Lung (tissue), 12 donors: Measurements from ENCODE around the gene KLHDC7B. TPM values are rescaled to one million over a fixed set of nuclear protein-coding genes. Genes with fewer than 3 reads are reported as not detected.

ENCODE experiments used
- ATAC-seq: fragments of 200-7000 bp; cut with Tn5 transposase; one replicate; pipeline ENCODE4 v1.9.1; 2020; ENCODE audit warnings: moderate number of reproducible peaks; ENCODE audit not compliant: insufficient read depth, low FRiP score
- DNase-seq, 3 donors: peaks; one replicate each; pipeline ENCODE4 v3.0.0-alpha.2; 2013 to 2017
- H3K27ac ChIP-seq, 2 donors: one replicate each; pipeline ENCODE4 v1.5.1; 2013; ENCODE audit warnings: mild to moderate bottlenecking in 2 of 2, moderate library complexity in 2 of 2, control low read depth in 1 of 2, inconsistent platforms in 1 of 2, low read depth in 1 of 2, low read length in 1 of 2
- H3K27me3 ChIP-seq, 3 donors: one replicate each; pipeline ENCODE4 v1.5.1; 2013; ENCODE audit warnings: low read length in 2 of 3; ENCODE audit not compliant: control insufficient read depth in 3 of 3, insufficient read depth in 3 of 3
- H3K36me3 ChIP-seq, 4 donors: one replicate each; pipeline ENCODE4 v1.5.1; 2013; ENCODE audit warnings: low read length in 4 of 4, mild to moderate bottlenecking in 1 of 4, moderate library complexity in 1 of 4; ENCODE audit not compliant: control insufficient read depth in 4 of 4, insufficient read depth in 4 of 4
- H3K4me1 ChIP-seq, 5 donors: one replicate each; pipeline ENCODE4 v1.5.1; 2013; ENCODE audit warnings: low read length in 5 of 5, mild to moderate bottlenecking in 2 of 5, moderate library complexity in 1 of 5; ENCODE audit not compliant: control insufficient read depth in 5 of 5, insufficient read depth in 5 of 5
- H3K4me3 ChIP-seq: one replicate; pipeline ENCODE4 v1.5.1; 2013; ENCODE audit warnings: mild to moderate bottlenecking, control low read depth, moderate library complexity
- H3K9ac ChIP-seq, 2 donors: one replicate each; pipeline ENCODE4 v1.5.1; 2013; ENCODE audit warnings: low read length in 2 of 2, control low read depth in 1 of 2; ENCODE audit not compliant: insufficient read depth in 1 of 2
- H3K9me3 ChIP-seq, 4 donors: one replicate each; pipeline ENCODE4 v1.5.1; 2013; ENCODE audit warnings: low read length in 3 of 4, mild to moderate bottlenecking in 1 of 4, moderate library complexity in 1 of 4; ENCODE audit not compliant: control insufficient read depth in 4 of 4, insufficient read depth in 3 of 4
- CTCF ChIP-seq: IDR thresholded peaks from 2 replicates; pipeline ENCODE4 v1.5.1; 2012; ENCODE audit warnings: mild to moderate bottlenecking; ENCODE audit errors: control extremely low read depth, extremely low read depth
- WGBS, 2 donors: extraction: QIAGEN DNeasy Blood & Tissue Kit; methylation state at CpG; one replicate each; pipeline ENCODE4 v1.1.7; 2013; 5-methylcytosine and 5-hydroxymethylcytosine counted together
- polyA plus RNA-seq, 2 donors: library from polyadenylated mRNA; stranded (reverse); fragments of 200-250 nt; gene quantifications; one replicate each; pipeline ENCODE4 v1.2.1, GENCODE V29; 2013
- total RNA-seq, 2 donors: library from RNA; depleted of rRNA in 1 of 2; stranded (reverse); fragments of >200 nt in 1 of 2; gene quantifications; one replicate each; pipeline ENCODE4 v1.2.1, GENCODE V29; 2014 to 2021
- donor health status: control.
- donor health status: control.
- donor health status: Bipolar disorder and iron deficiency.
- donor health status: healthy.
- donor health status: DM: yes; HTN: yes; CAD: no.

Gene KLHDC7B
- total and polyA plus RNA-seq, 4 donors: 0.39 to 1.6 (median 0.95) TPM

GRCh38 chr22:50582493-50583293 lies 37.0 kb downstream of the KLHDC7B start, which contains the start of gene CHKB:
Gene CHKB, minus strand, starts transcription at chr22:50582849. Its CDS starts 68 bp downstream, at chr22:50582781.
- H3K4me3 ChIP-seq: peak within 1 kb of the TSS; percentile 65
- peak; percentile 99 for DNase-seq
- peaks cover 0 to 7% (median 0%) of the 10 kb centered on the region in 4 donors for H3K36me3 ChIP-seq
- H3K27ac ChIP-seq: peak within 1 kb of the TSS; percentile 98 to 99
- 0% methylated on average over 83 to 96 of the region's 96 CpGs for WGBS, 2 donors
- peaks cover 0 to 3% (median 0%) of the 10 kb centered on the region in 3 donors for H3K27me3 ChIP-seq
- peak within 1 kb of the TSS in 1 of 2 donors; percentile 84 for H3K9ac ChIP-seq
- no peaks in the 10 kb centered on the region for H3K9me3 ChIP-seq
- TF ChIP-seq CTCF: no peak
- peak; percentile 99 for ATAC-seq
- peaks cover 2 to 23% (median 5%) of the 10 kb centered on the region in 5 donors for H3K4me1 ChIP-seq

GRCh38 chr22:50583294-50583861 lies 37.7 kb downstream of the KLHDC7B start:
- ATAC-seq (peak; percentile 12), DNase-seq (no peak)
- peaks cover 0 to 3% (median 0%) of the 10 kb centered on the region in 3 donors for H3K27me3 ChIP-seq
- H3K4me3 ChIP-seq: peak overlapping the region; percentile 57
- H3K4me1 ChIP-seq: peaks cover 2 to 20% (median 5%) of the 10 kb centered on the region in 5 donors
- H3K36me3 ChIP-seq: peaks cover 0 to 7% (median 0%) of the 10 kb centered on the region in 4 donors
- no peaks in the 10 kb centered on the region for H3K9me3 ChIP-seq
- TF ChIP-seq CTCF: no peak
- WGBS, 2 donors: 8 to 12% methylated on average over 37 of the region's 37 CpGs
- H3K9ac ChIP-seq: peak overlapping the region in 1 of 2 donors; percentile 55
- H3K27ac ChIP-seq: peak overlapping the region; percentile 77 to 81

- Histone ChIP-seq H3K4me3 (no peak overlapping the region), H3K4me1 (peaks cover 2 to 16% (median 5%) of the 10 kb centered on the region in 5 donors), H3K9me3 (no peaks in the 10 kb centered on the region), H3K27me3 (no peaks in the 10 kb centered on the region), H3K9ac (no peak overlapping the region), H3K36me3 (peaks cover 0 to 7% (median 0%) of the 10 kb centered on the region in 4 donors), H3K27ac (no peak overlapping the region)
- ATAC-seq (no peak), DNase-seq (no peak)
- no peak for TF ChIP-seq CTCF
- WGBS, 2 donors: 96% methylated on average over 23 of the region's 23 CpGs
Observed at GRCh38 chr22:50584106-50585096, 38.7 kb downstream of the KLHDC7B start.
